GM19467 (cell line): ENCODE data around the gene LARGE1.

Source experiments
- ATAC-seq: cut with Tn5 transposase; IDR thresholded peaks from one replicate; pipeline ENCODE4 v1.9.1; 2021; ENCODE audit warnings: mild to moderate bottlenecking, moderate library complexity; ENCODE audit not compliant: unreplicated experiment

Gene LARGE1

DNA sequence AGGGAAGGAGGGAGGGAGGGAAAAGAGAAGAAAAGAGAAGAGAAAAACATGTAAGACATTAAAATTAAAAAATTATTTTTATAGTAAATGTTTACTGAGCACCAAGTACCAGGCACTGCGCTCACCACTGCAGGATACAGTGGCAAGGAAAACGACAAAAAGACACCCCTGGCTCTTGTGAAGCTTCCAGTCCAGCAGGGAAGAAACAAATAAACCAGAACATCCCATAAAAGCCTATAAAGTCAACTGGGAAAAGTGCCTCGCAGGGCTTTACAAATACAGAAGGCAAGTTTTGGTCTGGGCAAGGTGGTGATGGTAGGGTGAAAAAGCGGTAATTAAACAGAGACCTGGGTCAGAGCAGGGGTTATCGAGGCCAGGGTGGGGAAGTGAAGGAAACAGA is 33.6 kb downstream of the LARGE1 start:
- ATAC-seq, result no peak

DNA sequence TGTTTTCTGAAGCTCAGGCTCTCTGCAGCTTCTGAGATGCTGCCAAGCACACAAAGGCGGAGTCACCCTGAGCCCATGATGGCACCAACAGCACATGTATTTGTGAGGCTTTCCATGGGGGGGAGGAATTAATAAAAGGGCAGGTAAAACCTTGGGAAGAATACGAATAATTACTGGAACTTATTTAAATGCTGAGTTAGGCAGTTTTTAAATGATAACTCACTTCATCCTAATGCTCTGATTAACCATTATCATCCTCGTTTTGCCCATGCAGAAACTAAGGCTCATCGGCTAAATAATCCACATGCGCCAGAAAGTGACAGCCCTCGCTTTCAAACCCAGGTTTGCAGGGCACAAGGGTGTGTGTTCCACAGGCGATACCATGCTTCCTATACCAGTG is 35.4 kb downstream of the LARGE1 start:
- no peak for ATAC-seq

DNA sequence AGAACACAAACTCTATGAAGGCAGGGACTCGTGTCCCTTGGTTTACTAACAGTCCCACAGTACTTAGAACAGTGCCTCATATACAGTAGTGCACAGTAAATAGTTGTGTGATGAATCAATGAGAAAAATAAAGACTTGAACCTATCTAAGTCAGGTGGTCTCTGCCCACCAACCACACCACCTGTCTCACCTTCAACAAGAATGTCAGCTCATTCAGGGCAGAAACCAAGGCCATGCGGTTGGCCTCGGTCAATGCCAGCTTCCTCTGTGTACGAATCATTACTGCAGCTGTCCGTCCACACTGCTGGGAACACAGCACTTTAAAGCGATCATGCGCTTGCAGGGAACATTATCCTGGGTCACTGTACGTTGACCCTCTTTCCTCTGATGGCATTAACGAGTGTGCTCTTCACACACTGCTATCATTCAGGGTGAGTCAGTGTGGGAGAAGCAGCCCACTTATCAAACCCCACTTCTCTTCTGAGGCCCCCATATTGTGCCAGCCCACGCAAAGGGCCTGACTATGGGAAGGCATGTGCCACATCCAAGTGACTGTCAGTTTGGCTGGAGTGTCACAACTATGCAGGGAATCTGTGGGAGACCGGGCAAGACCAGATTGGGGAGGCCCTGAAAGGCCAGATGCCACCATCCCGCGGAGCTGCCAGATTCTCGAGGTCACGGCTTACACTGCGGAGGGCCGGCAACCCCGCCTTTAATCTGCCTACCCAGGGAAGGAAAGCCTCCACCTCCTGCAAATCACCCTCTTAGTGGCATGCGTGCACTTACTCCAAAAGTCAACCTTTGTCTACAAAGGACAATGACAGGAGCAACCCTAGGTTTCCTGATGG is 36.1 kb downstream of the LARGE1 start:
- ATAC-seq, result no peak

DNA sequence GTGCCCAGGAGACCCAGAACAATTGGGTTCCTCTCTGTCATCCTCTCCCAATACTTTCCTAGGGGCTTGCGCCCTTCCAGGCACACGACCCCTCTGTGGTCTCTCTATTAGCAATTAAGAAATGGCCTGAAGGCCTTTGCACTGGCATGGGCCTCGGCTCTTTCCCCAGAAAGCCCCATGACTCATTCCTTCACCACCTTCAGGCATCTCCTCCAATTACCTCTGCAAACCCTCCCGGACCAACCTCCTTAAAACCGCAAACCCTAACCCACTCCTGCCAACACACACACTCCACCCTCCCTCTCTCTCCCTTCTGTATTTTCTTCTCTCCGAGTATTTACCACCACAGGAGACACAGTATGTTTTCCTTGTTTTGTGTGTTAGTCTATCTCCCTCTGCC is 36.7 kb downstream of the LARGE1 start:
- ATAC-seq, result no peak

DNA sequence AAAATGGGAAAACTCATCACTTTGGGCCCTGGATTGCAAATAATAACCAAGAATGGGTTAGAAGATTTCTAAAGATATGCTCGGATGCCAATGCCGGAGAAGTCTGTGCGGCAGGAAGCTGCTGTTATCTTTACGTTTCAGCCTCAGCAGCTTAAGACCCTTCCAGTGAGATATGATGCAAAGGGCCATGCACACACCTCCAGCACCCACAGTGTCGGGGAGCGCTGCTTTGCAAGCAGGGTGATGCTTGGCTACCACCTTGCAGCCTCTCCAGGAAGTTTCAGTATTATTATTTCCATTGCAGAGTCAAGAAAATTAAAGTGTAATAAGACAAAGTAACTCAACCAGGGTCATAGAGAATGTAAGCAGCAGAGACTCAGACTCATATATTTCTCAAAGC is 37.3 kb downstream of the LARGE1 start:
- ATAC-seq, result no peak

DNA sequence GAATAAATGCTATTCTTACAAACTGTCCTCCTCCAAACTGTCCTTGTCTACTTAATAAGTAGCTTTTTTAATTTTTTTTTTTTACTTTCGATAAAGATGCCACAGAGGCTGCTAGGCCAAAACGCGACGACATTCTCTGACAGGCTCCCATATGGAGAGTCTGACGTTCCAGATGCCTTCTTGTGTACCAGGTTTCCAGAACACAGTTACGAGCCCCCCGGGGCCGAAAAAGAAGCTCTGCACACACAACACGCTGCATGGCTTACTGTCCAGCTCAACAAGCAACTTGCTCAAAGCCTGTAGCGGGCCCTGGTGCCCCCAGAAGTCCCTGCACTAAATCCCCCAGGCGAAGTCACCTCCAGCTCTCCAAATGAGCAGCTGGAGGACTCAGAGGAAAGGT is 39.3 kb downstream of the LARGE1 start:
- ATAC-seq, result no peak

DNA sequence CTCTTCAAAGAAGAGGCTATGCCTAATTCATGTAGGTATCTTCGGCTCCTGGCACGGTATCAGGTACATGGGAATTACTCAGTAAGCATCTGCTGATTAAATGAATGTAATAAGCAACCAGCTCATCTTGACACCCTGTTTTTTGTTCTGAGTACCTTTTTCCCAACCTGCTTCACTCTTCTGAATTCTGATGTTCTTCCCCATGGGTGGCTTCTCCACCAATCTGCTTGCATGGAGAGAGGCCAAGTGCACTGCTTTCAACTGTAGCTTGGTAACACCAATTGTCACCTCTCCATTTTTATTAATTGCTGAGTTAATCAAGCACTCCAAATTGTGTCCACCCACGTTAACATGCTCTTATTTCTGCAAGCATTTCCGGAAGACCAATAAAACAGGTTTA is 40.5 kb downstream of the LARGE1 start:
- ATAC-seq, result no peak

DNA sequence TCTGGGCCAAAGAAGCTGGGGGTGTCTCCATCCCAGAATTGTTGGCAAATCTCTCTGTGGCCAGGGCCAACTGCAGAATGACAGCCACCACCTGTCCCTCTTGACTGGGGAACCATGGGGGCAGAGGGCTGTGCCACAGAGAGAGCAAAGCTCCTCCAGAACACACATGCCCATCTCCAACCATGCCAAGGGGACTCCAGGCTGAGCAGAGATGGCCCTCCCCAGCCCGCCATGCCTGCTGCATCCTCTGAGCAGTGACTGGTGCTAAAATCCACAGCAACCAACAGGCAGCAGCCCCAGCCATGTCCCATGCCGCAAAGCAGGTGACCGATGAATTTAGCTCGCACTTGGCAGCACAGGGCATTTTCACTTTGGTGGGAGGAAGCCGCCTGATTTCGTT is 45.0 kb downstream of the LARGE1 start:
- no peak for ATAC-seq

DNA sequence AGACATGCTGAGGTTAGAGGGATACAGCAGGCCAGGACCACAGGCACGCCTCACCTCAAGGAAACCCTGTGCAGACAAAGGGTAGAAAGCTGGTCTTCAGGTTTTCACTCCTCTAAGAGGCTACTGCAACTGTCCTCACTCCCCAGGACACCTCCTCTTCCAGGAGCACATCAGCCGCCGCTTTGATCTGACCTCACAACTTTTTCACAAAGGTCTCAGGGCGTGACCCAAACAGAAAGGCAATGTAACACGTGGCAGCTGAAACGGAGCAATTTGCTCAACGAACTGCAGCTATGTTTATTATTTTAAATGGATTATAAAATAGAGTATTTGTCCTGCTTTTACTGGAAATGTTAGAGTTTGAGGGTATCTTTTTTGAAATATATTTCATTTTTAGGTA is 46.1 kb downstream of the LARGE1 start:
- no peak for ATAC-seq

DNA sequence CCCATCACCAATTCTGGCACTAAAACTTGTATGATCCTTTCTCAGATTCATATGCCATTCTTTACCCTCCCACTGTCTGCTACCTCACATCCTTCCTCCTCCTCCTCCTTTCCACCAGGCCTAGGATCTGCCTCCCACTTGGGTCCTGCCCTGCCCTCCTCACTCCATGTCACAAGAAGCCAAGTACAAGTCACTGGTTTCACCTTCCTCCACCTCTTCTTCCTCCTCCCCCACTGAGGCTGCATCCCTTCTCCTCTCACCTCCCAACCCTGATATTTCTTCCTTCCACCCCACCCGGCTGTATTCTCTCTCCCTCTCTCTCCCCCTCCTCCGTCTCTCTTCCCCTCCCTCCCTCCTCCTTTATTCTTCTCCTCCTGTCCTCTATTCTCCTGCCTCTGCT is 46.6 kb downstream of the LARGE1 start:
- no peak for ATAC-seq

DNA sequence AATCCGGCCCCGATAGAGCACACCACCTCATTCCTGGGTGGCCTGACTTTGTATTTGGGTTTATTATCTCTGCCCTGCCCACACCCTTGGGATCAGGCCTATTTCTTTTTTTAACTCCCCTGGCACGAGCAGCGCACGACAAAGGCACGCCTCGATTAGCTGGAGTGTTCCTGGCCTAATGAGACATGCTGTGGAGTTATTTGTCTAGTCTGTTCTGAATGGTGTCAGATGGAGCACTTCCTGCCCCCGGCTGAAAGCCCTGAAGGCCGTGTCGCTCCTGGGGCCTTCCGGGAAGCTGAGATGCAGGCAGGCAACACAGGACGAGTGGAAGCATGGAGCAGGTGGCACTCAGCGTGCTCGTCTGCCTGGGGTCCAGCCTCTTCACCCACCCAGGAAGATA is 47.1 kb downstream of the LARGE1 start:
- no peak for ATAC-seq

DNA sequence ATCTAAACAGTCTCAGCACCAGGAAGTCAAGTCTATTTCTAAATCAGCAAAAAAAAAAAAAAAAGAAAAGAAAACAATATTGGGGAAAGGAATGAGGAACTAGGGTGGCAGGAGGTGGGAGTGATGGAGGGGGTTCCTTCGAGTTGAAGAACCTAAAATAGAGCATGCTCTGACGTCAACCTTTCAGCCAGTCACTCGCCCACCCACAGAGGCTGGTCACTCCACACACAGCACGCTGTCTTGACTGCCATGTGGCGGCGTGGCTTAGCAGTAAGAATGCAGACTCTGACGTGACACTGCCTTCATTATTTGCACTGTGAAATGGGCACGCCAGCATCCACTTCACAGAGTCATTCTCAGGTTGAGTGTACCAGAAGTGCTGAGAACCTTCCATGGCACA is 48.3 kb downstream of the LARGE1 start:
- ATAC-seq, result no peak

DNA sequence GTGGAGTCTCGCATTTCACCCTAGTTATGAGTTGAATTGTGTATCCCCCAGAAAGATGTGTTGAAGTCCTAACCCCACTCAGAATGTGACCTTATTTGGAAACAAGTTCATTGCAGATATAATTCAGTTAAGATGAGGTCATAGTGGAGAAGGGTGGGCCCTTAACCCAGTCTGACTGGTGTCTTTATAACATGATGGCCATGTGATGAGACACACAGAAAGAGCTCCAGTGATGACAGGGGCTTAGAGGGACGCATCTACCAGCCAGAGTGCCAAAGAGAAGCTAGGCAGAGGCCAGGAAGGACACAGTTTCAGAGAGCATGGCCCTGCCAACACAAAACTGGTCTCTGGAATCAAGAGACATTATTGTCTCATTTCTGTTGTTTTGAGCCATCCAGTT is 50.3 kb downstream of the LARGE1 start:
- no peak for ATAC-seq

DNA sequence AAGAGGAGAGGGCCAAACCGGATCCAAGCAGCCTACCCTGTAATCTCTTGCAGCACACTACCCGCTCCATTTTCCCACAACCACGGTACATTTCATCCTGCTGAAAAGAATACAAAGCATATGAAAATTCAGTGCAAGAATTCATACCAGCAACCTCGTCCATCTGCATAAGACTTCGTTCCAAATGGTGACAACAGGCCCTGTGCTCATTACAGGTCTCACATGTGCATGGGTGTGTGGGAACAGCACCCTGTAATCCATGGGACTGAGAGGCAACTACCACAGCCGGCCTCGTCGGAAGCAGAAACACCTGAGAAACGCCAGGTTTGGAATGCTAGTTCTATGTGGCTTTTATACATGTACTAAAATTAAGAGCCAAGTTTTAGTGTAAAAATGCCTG is 52.3 kb downstream of the LARGE1 start:
- ATAC-seq, result no peak

DNA sequence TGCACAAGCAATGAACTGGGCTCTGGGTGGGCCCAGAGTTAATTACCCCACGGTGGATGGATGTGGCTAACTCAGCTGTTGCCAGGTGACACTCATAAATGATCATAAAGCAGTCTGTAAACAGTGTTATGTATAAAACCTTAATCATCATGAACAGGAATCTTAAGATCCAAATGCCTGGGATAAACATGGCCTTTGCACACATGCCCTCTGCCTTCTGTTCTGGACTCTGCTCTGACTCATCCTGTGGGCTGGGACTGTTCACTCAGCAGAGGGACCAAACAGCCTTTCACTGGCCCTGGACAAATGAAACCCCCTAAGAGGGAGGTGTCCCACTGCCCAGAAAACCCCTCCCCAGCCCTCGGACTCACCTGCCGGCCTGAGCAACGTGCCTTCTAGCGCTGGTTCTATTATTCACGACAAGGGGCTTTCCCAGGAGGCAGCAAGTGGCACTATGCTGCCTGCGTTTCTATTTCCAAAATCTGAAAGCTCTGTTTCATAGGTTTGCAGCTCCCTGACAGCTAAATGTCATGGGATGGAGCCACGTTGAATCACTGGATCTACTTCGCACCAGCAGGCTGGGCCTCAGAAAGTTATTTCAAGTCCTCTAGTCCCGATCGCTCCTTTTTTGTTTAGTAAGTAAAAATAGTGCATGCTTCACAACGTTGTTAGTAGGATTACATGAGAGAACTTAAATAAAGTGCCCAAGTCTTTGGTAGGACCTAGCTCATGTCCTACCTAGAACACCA is 53.0 kb downstream of the LARGE1 start:
- ATAC-seq, result no peak

DNA sequence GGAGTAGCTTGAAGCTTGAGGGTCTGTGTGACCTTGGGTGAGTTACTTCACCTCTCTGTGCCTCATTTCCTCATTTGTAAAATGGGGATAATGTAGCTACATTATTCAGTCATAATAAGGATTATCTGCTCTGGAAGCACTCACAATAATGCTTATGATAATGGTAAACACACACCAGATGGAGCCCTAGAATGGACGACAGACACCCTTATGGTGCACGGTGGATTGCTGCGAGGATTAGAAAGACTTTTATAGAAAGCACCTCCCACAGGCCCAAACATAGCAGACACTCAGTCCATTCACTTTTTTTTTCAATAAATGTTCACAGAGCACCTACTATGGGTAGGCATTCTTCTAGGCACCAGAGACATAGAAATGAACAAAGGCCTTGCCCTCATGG is 53.8 kb downstream of the LARGE1 start:
- no peak for ATAC-seq

DNA sequence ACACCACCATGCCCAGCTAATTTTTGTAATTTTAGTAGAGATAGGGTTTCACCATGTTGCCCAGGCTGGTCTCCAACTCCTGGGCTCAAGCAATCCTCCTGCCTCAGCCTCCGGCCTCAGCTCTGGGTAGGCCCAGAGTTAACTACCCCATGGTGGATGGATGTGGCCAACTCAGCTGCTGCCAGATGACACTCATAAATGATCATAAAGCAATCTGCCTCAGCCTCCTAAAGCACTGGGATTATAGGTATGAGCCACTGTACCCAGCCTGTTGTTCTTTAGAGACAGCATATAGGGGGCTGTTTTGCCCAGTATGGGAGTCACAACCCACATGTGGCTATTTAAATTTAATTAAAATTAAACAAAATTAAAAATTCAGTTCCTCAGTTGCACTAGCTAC is 54.3 kb downstream of the LARGE1 start:
- no peak for ATAC-seq

DNA sequence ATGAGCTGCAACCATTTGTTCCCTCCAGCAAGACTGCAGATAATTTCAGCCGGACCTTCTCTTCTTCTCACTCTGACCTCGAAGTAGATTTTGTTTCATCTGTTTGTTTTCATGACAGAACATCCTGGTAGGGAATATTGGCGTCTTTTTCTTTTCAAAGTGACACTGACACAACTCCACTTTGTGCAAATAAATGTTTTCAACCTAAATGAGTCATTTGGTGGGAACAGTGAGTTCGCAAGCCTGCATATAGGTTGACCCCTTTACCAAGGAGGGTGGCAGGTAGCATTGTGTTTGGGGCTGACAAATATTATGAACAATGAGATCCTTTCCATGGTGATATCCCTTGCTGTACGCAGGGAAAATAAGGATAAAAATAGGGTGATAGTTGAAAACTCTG is 55.0 kb downstream of the LARGE1 start:
- ATAC-seq, result no peak

DNA sequence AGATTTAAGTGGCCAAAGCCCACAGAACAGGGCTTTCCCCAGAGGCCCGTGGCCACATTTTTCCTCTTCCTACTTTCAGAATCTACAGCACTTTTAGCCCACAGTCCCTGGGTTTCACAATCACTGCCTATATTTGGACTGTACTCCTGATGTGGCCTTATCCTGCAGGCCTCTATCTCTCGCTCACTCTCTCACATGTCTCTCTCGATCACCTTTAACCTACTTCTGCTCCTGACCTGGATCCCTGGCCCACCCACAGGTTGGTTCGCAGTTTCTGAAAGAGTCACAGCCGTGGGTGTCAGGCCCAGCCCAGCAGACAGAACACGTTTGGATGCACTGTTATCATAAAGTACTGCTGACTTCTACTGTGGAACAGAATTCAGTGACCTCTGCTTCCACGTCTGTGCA is 55.5 kb downstream of the LARGE1 start:
- no peak for ATAC-seq

DNA sequence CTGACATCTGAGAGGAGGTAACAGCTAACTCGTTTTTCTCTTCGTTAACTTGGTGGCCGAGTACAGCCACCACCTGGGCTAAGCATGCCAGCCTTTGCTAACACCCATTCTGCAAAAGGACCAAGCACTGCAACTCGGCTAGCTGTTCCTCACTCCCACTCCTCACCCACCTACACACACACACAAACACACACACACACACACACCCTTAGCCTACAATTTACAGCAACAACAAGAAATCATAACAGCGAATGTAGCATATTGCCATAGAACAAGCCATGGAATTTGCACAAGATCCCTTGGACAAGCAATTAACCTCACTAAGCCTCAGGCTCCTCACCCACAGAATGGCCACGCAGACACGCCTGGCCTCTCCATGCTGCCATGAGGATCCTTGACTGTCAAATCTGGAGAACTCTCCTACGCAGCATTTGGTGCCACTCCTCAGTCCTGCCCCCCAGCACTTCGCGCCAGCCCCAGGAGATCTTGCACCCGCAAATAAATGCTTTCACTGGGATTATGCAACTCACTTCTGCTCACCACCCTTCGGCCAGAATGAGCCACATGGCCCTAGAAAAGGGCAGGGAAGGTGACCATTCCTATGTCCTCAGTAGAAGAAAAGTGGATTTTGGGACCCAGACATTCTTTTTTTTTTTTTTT is 58.9 kb downstream of the LARGE1 start:
- ATAC-seq, result no peak

DNA sequence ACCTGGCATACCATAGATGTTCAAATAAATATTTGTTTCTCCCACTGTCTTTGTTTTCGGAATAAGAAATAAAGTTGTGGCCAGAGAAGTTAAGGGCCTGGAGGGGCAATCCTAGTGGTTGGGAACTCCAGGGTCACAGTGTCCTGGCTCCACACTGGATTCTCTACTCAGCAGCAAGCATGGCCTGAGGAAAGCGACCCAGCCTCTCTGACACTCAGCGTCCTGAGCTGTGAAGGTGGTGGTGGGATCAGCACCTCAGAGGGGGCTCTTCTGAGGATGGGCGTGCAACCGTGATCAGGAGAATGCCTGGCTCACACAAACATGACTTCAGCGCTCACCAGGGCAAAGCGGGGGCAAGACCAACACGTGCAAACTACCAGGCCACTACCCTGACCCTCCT is 59.9 kb downstream of the LARGE1 start:
- ATAC-seq, result no peak

DNA sequence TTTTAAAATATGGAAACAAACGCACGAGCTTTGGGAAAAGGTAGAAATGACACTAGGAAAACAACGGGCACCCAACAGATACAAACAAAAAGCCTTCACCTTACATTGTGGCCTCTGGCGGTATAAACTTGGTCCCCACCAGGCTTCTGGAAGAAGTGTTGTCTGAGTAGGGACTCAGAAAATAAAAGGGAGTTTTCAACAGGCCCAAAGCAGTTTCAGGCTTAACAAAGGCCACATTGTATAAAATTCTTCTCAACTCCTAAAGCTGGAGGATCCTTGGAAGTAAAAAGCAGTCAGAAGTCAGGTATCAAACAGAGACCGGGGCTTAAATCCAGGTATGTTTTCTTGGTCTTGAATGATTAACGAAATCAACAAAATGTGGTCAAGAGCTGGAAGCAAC is 61.0 kb downstream of the LARGE1 start:
- no peak for ATAC-seq
